C1 segment of cervical spinal cord (tissue), 14 donors: Measurements from ENCODE around the gene POU3F3.

Source experiments
- DNase-seq, 14 donors: peaks; one replicate each; lab custom pipeline; 2025; lab: John Stamatoyannopoulos, UW

Gene POU3F3

DNA sequence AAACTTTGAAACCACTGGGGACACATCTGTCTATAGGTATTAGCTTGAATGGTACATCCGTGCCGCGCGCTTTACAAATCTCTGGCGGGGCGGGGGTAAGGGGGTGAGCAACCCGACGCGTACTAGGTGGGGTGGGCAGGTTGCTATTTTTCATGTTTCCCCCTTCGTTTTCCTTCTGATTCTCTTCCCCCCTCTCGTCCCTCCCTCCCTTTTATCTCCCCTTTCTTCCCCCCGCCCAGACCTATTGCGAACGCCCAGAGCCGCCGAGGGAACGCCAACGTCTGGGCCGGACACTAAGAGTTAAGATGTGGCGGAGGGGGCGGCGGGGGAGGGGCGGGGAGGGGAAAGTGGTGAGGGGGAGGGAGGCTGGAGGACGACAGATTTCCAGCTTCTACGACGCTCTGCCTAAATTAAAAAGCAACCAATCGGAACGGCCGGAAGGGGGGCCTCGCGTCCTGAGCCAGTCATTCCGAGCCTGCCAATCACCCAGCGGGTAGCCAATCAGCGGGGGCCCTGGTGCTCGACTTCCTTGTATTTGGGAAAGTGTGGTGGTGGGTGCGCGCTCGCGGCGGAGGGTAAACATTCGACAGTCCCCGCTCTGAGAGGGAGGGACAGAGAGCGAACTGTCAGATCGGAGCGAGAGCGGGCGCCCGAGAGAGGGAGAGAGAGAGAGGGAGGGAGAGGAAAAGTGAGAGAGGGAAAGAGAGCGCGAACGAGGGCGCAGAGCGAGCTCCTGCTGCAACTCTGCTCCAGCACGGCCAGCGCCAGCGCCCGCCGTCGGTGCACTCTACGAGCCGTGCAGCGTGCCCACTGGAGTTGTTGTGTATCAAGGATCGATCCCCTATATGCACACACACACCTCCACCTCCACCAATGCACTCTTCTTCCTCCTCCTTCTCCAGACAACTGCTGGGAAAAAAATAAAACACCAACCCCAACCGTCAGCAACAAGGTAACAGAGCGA lies at the start of gene POU3F3:
TSS of gene POU3F3 (plus strand) at position 582 of the 964 bp plus-strand sequence. CDS start 1,396 bp downstream, outside the sequence.
- DNase-seq = peak; percentile 34 to 100 (median 97)

DNA sequence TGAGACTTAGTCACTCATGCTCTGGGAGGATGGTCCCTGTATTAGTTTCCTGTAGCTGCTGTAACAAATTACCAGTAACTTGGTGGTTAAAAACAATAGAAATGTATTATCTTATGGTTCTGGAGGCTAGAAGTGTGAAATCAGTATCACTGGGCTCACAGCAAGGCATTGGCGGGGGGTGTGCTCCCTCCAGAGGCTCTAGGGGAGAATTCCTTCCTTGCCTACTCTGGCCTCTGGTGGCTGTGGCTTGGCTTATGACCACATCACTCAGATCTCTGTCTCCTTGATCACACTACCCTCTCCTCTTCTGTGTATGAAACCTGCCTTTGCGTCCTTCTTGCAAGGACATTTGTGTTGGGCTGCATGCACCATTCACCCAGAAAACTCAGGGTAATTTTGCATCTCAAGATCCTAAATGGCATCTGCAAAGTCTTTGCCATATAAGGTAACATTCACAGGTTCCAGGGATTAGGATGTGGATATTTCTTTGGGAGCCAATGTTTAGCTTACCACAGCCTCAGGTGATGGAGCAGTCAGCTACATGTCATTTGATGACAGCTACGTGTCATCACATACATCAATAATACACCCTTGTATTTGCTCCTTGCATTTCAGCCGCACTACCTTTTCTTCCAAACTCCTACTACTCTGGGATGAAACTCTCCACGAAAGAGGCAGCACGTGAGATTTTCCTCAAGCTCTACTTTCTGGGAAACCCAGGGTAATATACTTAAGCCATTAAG lies 49.6 kb upstream of the POU3F3 start:
- peak in 1 of 14 donors; percentile 4 for DNase-seq

DNA sequence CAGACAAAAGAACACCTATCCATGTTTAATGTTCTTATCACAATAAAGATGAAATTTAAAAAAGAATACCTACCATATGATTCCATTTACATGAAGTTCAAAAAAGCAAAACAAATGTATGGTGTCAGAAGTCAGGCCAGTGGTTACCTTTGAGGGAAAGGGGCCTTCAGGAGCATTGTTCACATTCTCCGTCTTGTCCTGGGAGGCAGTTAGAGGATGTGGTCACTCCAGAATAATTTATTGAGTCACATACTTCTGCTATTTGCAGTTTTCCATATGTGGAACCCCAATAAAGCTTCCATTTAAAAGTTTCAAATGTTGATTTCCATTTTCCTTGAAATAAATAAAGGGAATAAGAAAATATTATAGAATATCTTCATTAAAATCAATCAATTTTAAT lies 41.6 kb upstream of the POU3F3 start:
- DNase-seq = no peak

DNA sequence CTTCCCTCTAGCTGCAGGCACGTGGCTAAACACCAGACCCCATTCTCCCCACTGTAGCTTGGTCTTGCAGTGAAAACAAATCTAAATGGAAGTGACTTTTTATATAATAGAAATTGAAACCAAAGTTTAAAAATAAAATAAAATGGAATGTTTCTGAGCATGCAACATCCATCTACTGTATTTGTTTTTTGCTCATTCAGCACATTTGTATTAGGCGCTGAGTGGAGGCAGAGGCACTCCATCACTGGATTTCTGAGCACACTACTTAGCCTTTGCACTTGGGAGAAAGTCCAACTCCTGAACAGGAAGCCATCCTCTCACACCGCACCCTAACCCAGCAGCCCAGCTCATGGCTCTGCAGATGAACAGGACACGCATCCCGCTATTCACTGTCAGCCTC lies 37.8 kb upstream of the POU3F3 start:
- no peak for DNase-seq

DNA sequence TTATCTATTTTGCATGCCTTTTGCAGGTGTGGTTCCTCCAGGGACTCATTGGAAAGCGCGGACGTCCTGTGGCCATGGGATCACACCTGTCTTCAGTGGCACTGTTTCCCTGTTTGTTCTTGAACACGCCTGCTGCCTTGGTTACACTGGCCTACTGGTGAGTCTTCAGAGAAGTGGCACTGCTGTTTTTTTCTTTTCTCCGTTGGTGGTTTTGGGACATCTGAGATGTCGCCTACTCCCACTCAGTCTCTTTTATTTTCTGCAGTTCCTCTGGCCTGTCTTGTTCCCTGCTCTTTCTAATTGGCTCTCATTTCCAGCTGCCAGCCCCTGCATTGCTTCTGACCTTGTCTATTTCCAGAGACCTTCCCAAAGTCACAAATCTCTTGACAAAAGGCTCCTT lies 35.7 kb upstream of the POU3F3 start:
- no peak for DNase-seq

DNA sequence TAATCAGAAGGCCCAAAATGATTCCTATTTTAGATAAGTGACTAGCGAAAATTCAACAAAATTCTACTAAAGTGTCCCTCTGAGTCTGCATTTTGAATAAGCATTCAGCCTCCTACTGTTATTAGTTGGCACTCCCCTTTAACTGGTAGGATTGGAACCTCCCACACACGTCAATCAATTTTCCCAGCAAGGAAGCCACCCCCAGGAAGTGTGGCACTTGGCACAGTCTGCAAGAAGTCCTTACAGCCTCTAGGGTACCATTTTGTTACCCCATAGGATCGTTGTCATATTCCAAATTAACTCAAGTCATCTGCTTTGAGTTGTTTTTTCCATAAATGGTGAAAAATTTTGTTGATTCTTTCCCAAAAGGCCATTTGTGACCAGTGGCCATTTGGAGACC lies 33.8 kb upstream of the POU3F3 start:
- no peak for DNase-seq

DNA sequence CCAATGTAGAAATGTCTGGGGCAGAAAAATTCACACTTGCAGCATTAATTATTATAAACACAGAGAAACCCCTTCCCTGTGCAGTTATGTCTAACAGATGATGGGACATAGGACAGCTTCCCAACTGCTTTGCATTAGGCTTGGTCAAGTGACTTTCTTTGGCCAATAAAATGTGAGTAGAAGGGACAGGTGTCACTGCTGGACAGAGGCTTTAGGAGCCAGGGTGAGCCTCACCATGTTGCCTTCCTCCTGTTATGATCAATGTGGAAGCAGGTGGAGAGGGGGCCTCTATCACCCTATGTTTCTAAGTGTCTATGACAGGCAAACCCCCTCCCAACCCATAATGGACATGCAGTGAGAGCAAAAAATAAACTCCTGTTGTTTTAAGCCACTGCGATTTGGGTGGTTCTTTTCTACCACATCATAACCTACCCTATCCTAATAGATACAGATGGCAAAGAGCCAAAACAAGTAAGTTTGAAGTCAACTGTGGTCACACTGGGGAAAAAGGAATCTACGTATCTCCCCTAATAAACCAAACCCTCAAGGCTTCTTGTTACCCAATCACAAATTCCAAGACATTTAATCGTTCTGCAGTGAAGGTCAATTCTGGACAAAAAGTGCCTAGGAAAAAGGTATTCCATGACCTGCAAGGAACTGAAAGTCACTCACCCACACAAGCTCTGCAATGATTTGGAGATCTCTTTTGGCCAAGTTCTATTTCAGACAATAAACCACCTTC lies 28.6 kb upstream of the POU3F3 start:
- DNase-seq = no peak

DNA sequence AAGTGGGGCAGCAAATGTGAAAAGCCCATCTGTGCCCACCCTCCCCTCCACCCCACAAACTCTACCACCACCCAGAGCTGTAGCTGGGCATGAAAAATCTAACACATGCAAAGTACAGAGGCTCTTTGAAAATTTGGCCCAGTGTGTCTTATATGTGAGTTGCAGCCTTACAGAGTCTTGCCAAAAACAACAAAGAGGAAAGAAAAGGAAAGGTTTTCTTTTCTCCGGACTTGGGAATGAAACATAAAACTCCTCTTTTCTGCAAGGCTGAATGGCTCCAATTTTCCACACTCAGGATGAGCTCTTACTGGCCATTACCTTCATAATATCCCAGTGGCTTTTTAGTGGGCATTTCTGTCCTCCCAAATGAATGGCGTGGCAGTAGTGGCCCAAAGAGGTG lies 27.9 kb upstream of the POU3F3 start:
- no peak for DNase-seq

DNA sequence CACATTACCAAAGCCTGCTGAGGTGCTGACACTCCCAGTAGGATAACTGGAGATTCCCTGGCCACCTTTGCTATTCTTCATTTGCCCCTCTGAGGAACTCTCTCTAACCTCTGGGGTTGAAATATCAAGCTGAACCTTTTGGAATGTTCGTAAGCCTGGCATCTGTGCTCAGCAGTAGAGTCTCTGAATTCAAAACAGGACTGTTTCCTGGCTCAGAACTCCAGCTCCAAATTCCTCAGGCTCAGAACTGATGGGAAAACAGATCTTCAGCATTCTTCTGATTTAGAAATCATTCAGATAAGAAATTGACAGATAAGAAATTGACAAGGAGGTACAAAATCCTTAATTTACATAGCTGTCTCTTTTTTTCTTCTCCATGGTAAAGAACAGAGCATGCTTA lies 22.2 kb upstream of the POU3F3 start:
- no peak for DNase-seq

DNA sequence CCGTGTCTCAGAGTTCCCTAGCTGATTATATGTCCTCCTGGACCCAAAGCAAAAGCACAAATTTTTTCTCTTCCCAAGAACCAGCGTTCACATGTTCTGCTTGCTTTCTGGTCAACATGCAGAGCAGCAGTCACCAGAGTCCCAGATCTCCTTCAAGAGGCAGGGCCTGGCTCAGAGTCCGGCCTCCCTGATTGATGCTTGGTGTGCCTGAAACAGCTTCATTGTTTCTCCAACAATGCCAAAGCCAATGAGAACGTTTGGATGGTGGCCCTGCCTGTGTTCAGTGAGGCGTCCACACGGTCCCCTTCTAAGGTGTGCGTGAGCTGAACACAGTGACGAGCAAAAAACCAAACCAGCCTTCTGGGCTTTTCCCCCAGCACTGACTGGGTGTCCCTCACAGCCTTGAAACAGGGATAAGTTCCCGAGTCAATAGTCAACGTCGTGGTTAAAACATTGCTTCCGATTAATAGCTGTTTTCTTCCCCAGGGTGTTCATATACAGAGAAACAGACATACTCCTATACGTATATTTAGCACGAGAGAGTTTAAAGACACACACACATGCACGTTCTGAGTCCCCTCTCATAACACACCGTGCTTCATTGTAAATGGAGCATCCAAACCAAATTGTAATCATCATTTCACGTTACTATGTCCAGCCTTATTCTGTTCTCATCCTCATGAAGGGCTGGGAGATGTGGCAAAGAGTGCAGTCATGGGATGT lies 19.3 kb upstream of the POU3F3 start:
- DNase-seq = peak in 9 of 14 donors; percentile 10 to 72 (median 56)

DNA sequence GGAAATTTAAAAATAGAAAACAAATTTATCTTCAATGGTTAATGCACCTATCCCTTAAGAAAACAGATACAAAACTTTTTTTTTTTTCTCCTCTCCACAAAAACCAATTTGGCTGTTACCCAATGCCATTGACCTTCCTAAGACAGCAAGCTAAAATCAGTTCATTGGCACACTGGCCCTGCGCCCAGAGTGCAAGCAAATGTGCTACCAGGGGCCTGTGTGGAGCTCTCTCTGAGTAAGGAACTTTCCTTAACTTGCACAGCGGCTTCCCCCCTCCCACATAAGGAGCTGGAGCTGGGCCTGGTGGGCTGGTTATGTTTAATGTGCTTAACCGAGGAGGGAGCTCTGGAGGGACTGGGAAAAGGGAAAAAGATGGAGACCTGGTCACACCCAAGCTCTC lies 17.6 kb upstream of the POU3F3 start:
- peak in 5 of 14 donors; percentile 1 to 44 (median 35) for DNase-seq

DNA sequence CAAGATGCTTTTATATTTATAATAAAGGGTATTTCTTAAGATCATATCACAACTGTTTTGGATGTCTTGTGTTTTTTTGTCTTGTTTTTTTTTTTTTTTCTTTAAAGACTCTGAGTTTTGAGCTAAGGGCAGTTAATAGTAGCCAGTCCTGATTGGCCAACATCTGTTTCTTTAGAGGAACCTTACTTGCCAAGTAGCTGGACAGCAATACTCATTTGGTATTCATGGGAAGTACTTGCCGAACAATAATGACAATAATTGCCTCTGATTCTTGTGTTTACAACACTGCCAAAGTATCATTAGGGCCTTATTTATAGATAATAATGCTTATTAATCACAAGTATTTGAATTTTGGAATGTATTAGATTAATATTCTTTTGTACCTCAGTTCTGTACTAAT lies 17.1 kb upstream of the POU3F3 start:
- DNase-seq = no peak

DNA sequence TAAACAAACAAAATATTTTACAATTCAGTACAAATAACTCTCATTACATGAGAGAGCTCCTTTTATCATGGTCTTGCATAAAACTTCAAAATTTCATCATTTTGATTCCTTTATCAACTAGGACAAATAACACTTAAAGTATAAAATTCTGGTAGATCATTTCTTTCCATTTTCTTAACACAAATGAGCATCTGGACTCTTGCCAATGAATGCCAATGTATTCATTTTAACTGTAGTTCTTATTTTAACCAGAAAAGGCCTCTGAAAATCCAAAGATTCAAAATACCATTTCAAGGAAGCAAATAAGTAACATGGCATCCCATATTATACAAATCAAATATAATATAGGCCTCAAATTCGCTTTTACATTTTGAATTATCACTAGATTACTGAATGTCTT lies 13.8 kb upstream of the POU3F3 start:
- DNase-seq = no peak

DNA sequence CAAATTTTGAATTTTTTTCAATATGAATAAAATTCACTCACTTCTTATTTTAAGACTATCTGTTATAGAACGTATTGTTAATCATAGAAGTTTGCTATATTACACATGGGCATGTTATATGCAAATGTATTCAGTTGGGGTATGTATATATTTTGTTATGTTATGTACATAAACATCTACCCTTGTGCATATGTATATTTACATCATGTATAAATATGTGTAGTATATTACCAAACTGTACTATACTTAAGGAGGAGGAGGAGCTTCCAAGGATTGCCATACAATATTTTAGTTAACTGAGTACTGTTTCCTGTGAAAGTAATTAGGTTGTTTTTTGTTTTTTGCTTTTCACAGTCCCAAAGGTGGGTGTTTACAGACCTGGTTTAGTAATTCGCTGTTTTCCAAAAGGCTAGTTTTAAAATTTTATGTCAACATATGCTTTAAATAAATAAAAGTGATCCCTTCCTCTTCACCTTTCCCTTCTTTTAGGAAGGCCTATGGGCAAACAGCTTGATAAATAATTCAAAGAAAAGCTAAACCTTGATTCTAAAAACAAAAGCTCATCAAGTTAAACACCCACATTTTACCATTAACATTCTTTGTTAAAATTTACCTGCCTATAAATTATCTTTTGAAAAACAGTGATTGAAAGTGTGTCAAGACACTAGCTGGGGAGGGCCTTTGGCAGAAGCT lies 12.9 kb upstream of the POU3F3 start:
- no peak for DNase-seq

DNA sequence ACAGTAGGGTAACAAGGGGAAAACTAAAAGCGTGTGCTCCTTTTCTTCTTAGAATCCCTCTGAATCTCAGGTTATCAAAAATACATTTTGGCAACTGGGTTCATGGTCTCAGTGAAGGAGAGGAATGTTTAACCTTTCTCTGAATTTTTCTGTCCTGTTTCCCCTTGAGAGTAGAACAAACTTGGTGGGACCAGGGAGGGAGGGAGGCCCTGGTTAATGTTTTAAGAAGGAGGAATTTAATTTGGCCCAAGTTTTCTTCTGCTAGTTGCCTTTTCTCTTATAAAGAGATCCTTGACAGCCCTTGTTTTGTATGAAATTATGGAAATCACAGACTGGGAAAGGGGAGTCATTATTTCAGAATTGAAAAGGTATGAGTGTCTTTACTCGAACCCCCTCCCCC lies 12.2 kb upstream of the POU3F3 start:
- no peak for DNase-seq

DNA sequence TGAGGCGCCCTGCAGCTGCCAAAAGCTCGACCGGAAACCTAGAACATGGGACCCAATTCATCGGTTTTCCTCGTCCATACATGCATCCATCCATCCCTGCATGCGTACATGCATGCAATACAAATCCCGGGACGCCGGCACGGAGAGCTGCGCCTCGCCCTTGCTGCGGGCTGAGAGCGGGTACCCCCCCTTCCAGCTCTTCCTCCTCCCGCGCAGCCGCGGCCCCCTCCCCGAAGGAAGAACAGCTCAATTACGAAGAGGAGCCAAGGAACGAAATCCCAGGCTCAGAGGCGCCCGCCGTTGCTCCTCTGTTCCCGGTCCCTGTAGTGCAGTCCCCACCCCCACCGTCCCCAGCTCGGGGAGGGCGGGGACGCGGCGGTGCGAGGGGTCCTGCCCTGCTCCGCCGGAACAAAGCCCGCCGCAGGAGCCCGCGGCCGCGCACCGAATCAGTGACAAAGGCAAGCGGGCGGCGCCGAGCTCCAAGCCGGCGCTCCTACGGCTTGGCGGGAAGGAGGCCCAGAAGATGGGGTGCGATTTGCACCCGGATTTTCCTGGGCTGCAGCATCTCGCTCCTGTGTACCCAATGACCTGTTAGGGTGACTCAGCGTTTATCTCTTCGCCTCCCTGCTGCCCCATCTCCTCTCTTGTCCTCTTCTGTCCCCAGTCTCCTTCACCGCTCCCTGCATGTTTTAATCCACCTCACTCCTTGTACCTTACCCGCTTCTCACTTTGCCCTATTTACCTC lies 8.9 kb upstream of the POU3F3 start:
- DNase-seq = peak in 8 of 14 donors; percentile 49 to 82 (median 68)

DNA sequence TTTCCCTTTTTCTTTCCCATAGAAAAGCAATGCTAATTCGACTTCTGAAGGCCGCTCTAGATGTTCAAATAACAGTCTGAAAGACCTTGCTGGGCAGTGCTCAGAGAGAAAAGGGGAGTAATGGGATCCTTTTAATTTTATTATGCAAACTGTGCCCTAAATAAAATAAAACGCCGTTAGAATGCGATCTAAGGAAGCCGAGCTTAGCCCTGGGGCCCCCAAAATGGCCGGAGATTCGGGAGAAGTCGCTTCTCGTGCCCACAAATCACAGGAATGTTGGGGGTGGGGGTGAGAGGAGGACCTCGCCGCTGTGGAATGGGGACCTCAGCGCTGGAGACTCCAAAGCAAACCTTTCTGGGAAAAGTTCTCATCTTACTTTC lies 8.4 kb upstream of the POU3F3 start:
- peak in 3 of 14 donors; percentile 16 to 64 (median 24) for DNase-seq

DNA sequence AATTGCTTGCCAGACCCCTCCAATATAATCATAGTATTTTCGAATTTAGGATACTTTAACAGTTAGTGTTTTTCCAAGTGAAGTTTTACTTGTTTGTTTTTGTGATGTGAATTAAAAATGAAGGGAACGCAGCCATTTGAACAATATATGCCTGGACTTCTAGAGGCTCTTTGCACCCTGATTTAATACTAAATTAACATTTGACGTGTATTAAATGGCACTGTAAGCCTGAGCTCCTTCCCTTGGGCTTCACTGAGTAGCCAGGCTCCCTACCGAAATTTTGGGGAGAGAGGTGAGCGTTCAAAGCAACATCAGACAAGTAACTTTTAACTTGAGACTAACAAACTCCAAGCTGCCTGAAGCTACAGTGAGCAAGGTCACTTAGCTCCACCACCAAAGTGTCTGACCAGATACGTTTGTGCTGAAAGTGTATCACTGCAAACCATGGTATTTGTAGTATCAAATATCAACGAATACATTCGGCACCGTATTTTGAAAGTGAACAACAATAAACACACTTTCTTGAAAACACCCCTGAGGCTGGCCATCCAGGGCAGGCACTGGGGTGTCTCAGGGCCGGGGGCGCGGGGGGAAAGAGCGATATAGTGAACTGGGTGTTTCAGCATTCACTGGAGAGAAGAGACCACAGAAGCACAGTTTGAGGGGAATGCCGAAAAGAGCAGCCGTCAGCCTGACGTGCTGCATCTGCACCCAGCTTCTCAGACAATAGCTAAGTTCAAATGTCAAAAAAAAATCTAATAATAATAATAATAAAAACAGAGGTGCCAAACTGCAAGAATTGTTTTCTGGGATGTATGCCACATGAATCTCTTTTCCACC lies 7.7 kb upstream of the POU3F3 start:
- DNase-seq = peak in 2 of 14 donors; percentile 34 to 43
